Tibial nerve (tissue), 3 donors: ENCODE measurements around the gene JAG2.

Experiments
- CTCF ChIP-seq, 5 experiments: fragments of 200-600 bp in 3 of 5; fragments of 450-650 bp in 2 of 5; sonication (generic) in 3 of 5; IDR thresholded peaks; one replicate each; pipeline ENCODE4 v1.5.1; 2016 to 2019; ENCODE audit warnings: antibody characterized with exemption in 5 of 5, mild to moderate bottlenecking in 3 of 5, moderate library complexity in 2 of 5
- POLR2A ChIP-seq, 2 donors: fragments of 450-650 bp; IDR thresholded peaks; one replicate each; pipeline ENCODE4 v1.6.1; 2017; ENCODE audit warnings: antibody characterized with exemption in 2 of 2, mild to moderate bottlenecking in 2 of 2, moderate library complexity in 2 of 2

- TF ChIP-seq POLR2A (IDR thresholded peaks at IDR 0.05) (no peak), CTCF (IDR thresholded peaks at IDR 0.05) (no peak)
Measured at GRCh38 chr14:105187116-105187515, 18.5 kb upstream of the JAG2 start.
